SKM-1 (cell line): ENCODE measurements around the gene CARNS1.

Source experiments
- DNase-seq: peaks from one replicate; lab custom pipeline; 2025; ENCODE audit not compliant: unreplicated experiment; lab: John Stamatoyannopoulos, UW

Gene CARNS1, protein sequence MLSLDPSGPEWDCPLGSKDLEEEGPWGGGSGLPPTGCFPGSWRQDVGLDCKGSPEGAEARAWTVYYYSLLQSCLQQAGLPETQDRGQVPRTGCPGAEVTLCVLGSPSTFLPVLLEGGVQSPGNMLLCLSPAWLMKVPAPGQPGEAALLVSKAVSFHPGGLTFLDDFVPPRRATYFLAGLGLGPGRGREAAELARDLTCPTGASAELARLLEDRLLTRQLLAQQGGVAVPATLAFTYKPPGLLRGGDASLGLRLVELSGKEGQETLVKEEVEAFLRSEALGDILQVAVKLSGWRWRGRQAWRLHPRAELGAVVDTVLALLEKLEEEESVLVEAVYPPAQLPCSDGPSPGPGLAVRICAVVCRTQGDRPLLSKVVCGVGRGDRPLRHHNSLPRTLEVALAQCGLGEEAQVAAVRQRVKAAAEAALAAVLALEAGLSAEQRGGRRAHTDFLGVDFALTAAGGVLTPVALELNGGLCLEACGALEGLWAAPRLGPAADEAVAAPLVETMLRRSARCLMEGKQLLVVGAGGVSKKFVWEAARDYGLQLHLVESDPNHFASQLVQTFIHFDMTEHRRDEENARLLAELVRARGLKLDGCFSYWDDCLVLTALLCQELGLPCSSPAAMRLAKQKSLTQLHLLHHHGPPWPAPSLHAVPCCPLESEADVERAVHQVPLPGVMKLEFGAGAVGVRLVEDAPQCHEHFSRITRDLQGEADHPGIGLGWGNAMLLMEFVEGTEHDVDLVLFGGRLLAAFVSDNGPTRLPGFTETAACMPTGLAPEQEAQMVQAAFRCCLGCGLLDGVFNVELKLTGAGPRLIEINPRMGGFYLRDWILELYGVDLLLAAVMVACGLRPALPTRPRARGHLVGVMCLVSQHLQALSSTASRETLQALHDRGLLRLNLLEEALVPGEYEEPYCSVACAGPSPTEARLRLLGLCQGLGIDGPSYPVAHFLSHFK

DNA sequence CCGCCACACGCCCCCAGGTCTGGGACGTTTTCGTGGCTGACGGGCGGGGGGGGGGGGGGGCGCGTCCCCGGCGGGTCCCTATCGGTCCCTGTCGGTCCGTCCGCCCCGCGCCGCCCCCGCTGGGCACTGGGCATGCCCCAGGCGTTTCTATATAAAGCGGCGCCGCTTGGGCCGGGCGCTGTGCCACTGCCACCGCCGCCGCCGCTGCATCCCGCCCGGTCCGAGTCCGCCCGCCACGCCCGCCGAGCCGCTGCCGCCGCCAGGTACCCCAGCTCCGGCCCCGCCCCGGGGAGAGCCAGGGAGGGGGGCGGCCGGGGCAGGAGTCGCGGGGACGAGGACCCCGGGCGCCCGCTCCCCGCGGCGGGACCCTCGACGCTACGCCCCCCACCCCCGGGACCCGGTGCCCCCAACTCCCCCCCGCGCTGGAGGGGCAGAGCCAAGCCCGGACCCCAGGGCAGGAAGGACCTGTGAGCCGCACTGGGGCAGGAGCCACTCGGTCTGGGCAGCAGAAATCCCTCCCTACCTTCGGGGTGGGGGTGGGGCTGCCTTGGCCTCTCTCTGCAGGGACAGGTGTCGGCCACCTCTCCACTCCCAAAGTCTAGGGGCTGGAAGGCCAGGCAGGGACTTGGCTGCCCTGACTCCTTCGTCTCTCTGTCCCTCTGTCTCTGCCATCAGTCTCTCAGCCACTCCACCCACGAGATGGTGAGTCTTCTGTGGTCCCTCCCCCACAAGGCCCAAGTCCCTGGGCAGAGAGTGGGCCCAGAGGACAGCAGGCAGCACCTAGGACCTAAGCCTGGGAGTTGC is at the start of gene CARNS1:
Gene CARNS1 (plus strand): TSS at position 178 of the 804 bp plus-strand sequence. CDS start 522 bp downstream, at position 700.
- DNase-seq: no peak

DNA sequence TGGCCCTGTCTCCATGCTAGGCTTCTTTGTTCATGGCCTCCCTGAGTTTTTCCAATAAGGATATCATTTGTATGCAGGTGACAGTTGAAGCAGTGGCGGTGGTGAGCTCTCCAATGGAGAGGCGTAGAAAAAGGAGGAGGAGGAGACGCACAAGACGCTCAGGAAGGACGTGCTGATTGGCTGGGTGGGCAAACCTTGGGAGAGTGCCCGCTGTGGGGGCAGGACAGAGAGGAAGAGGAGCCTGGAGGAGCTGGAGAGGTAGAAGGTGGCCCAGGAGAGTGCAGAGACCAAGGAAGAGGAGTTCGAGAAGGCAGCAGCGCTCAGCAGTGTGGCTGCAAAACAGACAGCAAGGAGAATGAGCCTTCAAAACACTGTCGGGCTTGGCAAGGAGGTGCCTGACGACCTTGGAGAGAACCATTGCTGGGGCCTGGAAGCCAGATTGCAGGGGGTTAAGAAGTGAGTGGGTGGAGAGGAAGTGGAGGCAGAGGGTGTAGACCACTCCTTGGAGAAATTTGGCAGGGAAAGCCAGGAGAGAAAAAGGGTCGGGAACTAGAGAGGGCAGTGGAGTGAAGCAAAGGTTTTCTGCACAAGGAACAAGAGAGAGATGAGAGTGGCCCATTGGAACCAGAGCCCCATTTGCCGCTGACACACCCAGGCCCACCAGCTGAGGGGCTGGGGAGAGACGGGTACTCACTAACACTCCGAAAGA is 49.6 kb upstream of the CARNS1 start:
- no peak for DNase-seq

DNA sequence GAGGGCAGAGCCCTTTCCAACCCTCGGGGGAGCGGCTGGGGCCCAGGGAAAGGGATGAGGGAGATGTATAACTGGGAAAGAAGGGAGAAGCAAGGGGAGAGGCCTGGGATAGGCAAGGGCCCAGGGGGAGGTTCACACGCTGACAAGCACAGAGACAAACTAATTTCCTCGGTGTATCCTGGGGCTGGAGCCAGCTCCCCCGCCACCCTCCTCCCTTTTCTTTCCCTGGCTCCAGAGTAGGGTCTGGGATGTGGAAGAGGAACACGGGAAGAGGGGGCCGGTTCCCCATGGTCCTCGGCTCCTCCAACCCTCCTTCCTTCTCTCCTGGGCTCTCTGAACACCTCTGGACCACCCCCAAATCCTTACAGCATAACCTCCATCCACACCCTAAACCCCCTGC is 48.9 kb upstream of the CARNS1 start:
- no peak for DNase-seq

DNA sequence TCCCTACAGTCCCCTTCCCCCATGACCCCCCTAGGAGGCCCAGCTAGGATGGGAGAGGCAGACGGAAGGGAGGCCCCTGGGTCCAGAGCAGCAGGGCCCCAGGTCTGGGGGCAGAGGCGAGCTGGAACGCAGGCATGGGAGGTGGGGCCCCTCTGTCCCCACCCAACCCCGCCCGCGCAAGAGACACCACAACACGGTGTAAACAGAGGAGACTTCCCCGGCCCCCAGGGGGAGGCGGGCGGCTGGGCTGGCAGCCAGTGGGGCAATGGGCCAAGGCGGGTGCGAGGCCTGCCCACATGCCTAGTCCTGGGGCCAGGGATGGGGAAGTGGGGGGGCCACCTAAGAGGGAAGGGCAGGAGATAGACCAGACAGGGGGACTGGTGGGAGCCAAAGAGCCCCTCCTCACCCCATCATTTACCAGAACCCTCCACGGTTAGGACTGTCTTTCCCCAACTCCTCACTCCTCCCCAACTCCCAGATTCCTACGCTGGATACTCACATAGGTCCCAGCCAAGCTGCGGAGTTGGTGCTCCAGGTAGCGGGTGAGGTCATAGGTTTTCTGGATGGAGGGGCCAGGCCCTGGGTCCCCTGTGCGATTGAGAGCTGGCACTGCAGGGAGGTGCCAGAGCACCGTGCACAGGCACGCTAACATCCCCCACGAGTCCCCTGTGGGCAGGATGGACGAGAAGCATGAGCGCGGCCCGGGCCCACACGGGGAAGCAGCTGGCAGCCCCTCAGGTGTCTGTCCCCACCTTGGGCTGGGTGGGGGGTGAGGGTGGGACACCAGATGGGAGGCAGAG is 48.3 kb upstream of the CARNS1 start:
- no peak for DNase-seq

DNA sequence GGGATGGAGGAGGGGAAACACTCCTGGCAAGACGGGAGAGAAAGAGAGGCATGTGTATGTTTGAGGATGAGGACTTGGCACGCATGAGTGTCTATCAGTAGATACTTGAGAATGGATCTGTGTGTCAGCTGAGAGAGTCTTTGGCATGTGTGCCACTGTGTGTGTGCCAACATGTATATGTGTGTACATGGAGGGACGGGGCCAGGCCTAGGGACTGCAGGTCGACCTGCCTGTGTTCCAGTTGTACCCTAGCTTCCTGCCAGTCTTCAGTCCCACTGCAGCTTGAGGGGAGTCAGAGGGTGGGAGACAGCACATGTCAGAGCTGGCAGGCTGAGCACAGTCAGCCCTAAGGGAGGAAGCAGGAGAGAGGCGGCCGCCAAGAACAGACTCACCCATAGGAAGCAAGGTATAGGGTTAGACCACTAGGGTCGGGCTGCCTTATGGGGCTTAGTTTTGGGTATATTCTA is 47.7 kb upstream of the CARNS1 start:
- no peak for DNase-seq

DNA sequence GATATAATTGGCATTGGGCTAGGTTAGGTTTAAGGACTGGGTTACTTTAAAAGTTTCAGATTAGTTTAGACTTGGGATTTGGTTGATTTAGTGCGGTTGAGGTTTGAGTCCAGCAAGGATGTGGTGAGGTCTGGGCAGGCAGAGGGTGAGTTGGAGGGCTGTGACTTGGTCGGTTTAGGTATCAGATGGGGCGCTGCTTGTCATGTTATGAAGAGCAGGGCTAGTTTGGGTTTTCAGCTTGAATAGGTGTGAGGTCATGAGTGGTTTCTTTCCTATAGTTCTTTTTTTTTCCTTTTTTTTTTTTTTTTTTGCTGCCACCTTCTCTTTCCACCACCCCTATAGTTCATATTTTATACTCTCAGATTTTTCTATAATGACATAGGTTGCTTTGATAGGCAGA is 46.9 kb upstream of the CARNS1 start:
- no peak for DNase-seq

DNA sequence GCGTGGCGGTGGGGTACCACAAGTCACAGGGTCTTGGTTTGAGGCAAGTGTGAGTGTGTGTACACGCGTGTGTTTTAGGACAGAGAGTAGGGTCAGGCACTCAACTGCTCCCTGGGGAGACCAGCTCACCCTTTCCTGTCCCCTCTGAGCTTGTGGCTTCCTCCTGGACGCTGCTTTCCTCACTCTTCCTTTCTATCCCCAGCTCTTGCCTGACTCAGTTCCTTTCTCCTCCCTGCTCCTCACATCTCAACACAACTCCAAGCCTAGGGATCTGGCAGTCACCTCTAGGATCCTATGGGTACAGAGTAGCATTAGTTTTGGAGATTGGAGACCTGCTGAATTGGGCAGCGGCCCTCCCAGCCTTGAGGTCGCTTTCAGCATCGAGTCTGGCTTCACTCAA is 46.2 kb upstream of the CARNS1 start:
- DNase-seq: no peak

DNA sequence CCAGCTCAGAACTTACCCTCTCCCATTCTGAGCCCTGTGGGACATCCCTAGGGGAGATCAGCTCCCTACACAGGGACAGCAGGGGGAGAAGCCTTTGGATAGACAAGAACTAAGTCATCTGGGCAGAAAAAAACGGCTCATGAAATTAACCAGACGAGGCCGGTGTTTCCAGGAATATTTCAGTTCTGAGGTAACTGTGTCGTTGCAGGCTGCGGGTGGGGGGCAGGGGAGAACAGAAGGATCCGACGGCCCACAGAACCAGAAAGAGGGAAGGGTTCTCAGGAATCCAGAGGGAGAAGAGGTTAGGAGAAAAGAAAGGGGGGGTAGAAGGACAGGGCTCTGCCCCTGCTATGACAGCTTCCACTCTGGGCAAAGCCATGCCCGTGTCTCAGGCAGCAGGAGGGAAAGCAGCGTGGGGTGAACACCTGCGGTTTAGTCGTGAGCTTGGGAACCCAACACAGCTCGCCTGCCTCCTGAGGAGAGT is 45.6 kb upstream of the CARNS1 start:
- no peak for DNase-seq

DNA sequence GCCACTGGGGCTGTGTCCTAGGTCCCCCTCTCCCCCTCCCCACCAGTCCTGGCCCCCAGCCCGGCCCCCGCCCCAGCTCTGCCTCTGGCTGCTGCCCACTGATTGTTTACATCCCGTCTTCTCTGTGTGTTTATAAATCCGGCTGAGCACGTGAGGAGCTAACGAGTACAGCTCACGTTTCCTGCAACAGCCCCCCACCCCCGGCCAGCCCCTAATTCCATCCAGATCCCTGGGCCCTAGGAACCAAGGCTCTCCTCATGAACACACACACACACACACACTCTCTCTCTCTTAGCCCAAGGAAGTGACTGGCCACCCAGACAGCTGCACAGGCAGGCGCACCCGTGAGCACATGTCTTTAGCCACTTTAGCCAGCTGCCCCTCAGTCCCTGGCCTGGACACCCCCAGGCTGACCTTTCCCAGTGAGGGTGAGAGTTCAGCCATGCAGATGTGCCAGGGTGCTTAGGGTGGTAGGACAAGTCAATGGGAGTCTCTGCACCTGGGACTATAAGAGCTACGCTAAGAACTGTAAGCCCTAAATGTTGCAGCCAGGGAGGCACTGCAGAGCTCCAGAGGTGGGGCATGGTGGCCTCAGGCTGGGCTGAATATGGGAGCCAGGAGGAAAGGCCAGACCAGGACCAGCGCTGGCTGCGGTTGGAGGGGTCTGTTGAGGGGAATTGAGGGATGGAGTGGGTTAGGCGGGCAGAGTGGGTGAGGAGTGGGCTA is 45.0 kb upstream of the CARNS1 start:
- DNase-seq: no peak

DNA sequence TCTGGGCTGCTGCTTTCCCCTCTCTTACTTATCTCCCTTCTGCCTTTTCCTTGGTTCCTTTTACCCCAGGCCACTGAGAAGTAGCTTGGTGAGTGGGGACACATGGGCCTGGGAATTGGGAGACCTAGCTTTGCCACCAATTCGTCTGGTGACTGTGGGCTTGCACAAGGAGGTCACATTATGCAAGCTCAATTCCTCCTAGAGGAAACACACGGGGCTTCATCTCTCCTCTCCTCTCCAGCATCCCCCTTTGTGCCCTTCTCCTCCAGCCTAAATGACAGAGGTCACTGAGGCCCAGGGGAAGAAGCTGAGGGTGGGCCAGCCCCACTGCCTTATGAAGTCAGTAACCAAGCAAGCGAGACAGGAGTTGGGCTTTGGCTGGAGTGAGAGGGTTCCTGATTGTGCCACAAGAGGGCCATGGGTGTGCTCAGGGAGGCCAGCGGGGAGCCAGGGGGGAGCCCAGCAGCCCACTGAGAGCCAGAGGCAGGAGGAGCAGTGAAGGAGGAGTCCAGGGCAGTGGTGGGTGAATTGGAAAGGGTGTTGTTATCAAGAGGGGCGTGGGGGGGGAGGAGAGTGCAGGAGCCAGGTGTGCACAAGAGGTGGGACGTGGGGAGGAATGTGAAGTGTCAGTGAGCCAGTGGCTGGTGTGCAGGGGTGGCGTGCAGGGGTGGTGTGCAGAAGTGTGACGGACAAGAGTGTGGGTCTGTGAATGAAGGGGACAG is 44.1 kb upstream of the CARNS1 start:
- peak; percentile 30 for DNase-seq

DNA sequence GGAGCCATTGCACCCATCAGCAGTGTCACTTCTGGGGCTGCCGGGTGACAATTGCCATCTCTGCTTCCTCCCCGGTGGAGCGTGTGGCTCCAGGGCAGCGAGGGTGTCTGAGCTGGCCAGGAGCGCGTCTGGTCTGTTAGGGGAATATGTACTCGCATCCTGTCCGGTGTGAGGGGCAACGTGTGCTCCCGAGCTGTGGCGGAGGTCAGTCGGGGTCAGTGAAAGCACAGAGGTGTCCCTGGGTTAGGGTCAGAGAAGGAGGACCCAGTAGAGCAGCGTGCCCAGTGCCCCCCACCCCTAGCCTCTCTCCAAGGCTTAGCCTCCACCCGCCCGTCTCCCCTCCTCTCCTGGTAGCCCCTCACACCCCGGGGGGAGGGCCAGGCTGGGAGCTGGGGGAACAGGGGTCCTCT is 43.6 kb upstream of the CARNS1 start:
- no peak for DNase-seq

DNA sequence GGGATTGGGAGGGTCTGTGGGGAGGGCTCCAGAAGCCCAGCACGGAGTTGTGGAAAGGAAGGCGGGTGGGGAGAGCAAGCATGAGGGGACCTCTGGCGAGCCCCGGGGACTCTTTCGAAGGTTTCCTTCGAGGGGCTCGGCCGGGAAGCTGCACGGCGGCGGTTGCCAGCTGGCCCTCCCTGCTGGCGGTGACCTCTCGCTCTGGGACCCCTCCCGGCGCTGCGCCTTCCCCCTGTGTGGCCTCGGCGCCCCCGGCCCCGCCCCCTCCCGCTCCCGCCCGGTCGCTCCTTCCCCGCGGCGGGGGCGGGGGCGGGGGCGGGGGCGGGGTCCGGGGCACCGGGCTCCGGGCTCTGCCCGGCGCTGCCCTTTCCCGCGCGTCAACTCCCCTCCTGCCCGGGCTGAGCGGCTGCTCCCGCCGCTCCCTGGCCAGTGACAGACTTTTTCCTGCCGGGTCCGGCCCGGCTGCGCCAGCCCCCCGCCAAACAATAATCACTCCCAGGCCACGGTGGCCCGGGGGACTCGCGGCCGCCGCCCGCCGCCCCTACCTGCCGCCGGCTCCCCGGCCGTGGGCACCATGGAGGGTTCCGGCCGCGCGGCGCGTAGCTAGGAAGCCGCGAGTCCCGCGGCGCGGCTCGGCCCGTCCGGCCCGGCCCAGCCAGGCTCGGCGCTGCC is 43.0 kb upstream of the CARNS1 start:
- DNase-seq: no peak

DNA sequence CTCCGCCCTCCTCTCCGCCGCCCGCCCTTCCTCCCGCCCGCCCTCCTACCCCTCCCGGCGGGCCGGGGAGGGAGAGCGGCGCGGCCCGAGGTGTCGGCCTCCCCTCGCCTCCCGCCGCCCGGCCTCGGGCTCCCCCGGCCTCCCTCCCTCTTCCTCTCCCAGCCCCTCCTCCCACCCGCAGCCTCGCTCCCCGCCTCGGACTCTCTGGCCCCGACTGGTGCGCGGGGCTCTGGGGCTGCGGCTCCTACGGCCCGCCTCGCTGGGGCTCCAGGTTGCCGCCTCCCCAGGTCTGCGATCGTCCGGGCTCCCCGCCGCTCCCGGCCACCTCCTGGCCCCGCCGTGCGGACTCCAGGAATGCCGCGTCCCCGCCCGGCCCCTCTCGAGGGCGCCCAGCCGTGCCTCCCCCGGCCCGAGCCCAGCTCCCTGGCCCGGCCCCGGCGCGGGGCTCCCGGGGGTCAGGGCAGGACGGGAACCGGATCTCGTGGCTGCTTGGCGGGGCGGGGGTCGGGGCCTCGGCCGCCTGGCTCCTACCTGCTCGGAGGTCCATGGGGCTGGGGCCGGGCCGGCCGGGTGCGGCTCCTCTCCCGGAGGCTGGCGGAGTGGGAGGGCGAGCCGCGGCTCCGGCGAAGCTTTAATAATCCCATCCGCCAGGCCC is 42.4 kb upstream of the CARNS1 start, which contains the start of gene CLCF1:
Gene CLCF1 (minus strand): TSS at position 606 of the 655 bp plus-strand sequence. CDS start 59 bp downstream, at position 547.
- no peak for DNase-seq

DNA sequence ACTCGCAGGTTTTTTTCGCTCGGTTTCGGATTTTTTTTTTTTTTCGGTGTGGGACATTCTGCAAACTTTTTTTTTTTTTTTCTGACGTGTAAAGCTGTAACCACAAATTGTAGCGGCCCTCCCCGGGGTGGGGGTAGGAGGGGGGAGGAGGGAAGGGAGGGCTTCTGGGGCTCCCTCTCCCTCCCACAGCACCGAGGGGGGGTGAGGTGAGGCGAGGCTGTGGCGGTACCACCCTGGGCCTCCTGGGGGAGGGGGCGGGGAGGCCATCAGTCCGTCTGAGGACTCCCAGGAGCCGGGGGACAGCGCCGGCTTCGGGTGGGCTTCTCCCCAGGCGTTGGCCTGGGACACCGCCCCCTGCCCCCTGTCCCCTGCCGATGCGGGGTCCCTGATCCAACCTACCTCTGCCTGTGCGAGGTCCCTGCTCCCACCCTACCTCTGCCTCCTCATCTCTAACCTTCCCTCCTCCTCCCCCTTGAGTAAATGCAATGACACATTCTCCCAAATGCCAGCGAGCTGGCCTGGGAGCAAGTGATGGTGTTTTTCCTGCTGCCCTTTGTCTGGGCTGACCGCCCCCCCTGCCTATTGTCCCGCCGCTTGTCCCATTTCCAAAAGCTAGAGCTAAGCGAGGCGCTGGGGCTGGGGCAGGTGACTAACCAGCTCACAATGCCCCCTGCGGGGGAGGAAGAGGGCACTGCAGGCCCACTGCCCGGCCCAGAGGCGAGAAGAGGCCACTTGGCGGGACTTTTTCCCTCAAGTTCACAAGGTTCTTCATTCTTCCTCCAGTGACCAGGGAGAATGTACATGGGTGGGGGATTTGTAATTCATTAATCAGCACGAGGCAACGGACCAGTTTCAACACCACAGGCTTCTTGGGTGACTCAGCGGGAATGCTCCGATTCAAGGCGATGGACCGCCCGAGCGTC is 41.6 kb upstream of the CARNS1 start:
- DNase-seq: peak; percentile 26

DNA sequence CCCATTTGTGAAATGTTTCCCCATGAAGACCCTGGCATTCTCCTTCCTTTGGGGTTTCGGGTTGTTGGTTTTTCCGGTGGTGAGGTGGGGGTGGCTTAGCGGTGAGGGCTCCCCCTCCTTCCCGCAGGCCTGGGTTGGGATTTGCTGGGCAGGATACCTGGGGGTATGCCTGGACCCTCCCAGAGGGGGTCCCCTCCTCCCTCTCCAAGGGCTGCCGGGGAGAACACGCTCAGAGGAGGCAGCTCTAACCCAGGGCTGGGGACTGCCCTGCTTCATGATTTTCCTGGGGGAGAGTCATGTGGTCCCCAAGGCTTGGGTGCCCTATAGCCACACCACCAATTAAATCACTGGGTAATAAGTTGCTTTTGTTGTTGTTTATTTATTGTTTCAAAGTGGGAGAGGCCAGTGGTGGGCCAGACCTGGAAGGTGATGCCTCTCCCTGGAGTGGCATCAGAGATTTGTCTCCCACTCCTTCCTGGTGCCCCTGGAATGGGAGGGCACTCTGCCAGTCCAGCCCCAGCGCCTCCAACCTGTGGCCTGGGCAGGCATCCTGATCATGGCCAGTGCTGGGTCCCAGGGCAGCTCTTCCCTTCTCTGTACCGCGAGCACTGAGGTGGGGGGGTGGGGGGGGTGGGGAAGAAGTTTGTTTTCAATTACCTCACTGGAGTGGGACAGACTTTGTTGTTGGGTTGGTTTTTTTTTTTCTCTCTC is 40.8 kb upstream of the CARNS1 start:
- no peak for DNase-seq
